Aorta (tissue), 5 donors: ENCODE measurements around the gene CDH15. TPM values are rescaled to one million over a fixed set of nuclear protein-coding genes. Genes with fewer than 3 reads are reported as not detected.

Experiments
- ATAC-seq: fragments of 200-7000 bp; cut with Tn5 transposase; one replicate; pipeline ENCODE4 v1.9.1; 2022; ENCODE audit warnings: moderate library complexity; ENCODE audit not compliant: low FRiP score
- DNase-seq, 2 donors: peaks; one replicate each; pipeline ENCODE4 v3.0.0-alpha.2; 2020
- H3K27ac ChIP-seq, 2 donors: one replicate each; pipeline ENCODE4 v1.5.1; 2013; ENCODE audit warnings: low read length in 2 of 2, mild to moderate bottlenecking in 2 of 2, moderate library complexity in 2 of 2, control low read depth in 1 of 2, inconsistent platforms in 1 of 2, low read depth in 1 of 2
- H3K27me3 ChIP-seq, 2 donors: one replicate each; pipeline ENCODE4 v1.6.1; 2013; ENCODE audit warnings: control low read depth in 1 of 2, low read length in 1 of 2, mild to moderate bottlenecking in 1 of 2, moderate library complexity in 1 of 2; ENCODE audit not compliant: insufficient read depth in 2 of 2, control insufficient read depth in 1 of 2
- H3K36me3 ChIP-seq, 2 donors: one replicate each; pipeline ENCODE4 v1.6.1; 2013; ENCODE audit warnings: control low read depth in 1 of 2, low read length in 1 of 2, mild to moderate bottlenecking in 1 of 2; ENCODE audit not compliant: insufficient read depth in 2 of 2, control insufficient read depth in 1 of 2
- H3K4me1 ChIP-seq, 2 donors: one replicate each; pipeline ENCODE4 v1.6.1; 2013; ENCODE audit warnings: low read length in 2 of 2, control low read depth in 1 of 2, mild to moderate bottlenecking in 1 of 2, moderate library complexity in 1 of 2; ENCODE audit not compliant: insufficient read depth in 2 of 2, control insufficient read depth in 1 of 2
- H3K4me3 ChIP-seq, 2 donors: one replicate each; pipeline ENCODE4 v1.5.1; 2013; ENCODE audit warnings: low read length in 2 of 2, control low read depth in 1 of 2, mild to moderate bottlenecking in 1 of 2
- H3K9me3 ChIP-seq: one replicate; pipeline ENCODE4 v1.6.1; 2013; ENCODE audit warnings: mild to moderate bottlenecking, low read length; ENCODE audit not compliant: control insufficient read depth
- WGBS, 2 donors: extraction: QIAGEN DNeasy Blood & Tissue Kit; methylation state at CpG; one replicate each; pipeline ENCODE4 v1.1.7; 2013; 5-methylcytosine and 5-hydroxymethylcytosine counted together
- intact Hi-C, 2 donors: fragments of 100-400 bp; cut with DNase I; formaldehyde crosslinking; loops; one replicate each; pipeline versions ENCODE4 v1.14.2 to v1.15.0; 2022
- polyA plus RNA-seq, 2 donors: library from polyadenylated mRNA; stranded (reverse); fragments of 200-250 nt; gene quantifications; one replicate each; pipeline ENCODE4 v1.2.3, GENCODE V29; 2013
- total RNA-seq, 2 donors: library from RNA; stranded (reverse); fragmentation: NEBNext Ultra II Directional; extraction: Animal tissue kit (Norgen Biotek cat#: 25700); gene quantifications; one replicate each; pipeline ENCODE4 v1.2.1, GENCODE V29; 2021
- donor health status: healthy with polysubstance abuse.
- donor health status: Bipolar disorder and iron deficiency.
- donor health status: DM: no; HTN: no; CAD: no.
- donor health status: DM: no; HTN: no; CAD: no.
- donor health status: DM: yes; HTN: yes; CAD: no.

CDH15 gene
- total and polyA plus RNA-seq, 4 donors: 0.08 to 0.21 TPM; not detected in 2

DNA sequence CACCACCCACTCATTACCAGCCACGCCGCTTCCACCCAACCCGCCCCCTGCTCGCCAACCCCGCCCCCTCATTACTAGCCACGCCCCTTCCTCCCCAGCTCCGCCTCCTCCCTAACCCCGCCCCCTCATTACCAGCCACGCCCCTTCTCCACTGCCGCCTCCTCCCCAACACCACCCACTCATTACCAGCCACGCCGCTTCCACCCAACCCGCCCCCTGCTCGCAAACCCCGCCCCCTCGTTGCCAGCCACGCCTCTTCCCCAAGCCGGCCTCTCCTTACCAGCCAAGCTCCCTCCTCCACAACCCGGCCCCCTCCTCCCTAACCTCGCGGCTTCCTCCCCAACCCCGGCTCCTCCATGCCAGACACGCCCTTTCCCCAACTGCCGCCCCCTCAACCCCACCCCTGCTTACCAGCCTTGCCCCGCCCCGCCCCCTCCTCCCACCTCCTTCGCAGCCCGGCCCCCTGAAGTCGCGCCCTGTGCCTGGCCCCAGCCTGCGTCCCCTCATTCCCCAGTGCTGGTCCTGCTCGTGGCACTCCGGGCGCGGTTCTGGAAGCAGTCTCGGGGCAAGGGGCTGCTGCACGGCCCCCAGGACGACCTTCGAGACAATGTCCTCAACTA lies 21.5 kb downstream of the CDH15 start:
- Histone ChIP-seq H3K27ac (no peak overlapping the region), H3K36me3 (no peaks in the 10 kb centered on the region), H3K9me3 (no peaks in the 10 kb centered on the region), H3K4me3 (no peak overlapping the region), H3K27me3 (no peaks in the 10 kb centered on the region), H3K4me1 (no peaks in the 10 kb centered on the region)
- peak; percentile 85 to 88 for DNase-seq
- intact Hi-C loops: no loop called here
- peak; percentile 78 for ATAC-seq
- 7 to 10% methylated on average over 34 to 39 of the region's 39 CpGs for WGBS, 2 donors

DNA sequence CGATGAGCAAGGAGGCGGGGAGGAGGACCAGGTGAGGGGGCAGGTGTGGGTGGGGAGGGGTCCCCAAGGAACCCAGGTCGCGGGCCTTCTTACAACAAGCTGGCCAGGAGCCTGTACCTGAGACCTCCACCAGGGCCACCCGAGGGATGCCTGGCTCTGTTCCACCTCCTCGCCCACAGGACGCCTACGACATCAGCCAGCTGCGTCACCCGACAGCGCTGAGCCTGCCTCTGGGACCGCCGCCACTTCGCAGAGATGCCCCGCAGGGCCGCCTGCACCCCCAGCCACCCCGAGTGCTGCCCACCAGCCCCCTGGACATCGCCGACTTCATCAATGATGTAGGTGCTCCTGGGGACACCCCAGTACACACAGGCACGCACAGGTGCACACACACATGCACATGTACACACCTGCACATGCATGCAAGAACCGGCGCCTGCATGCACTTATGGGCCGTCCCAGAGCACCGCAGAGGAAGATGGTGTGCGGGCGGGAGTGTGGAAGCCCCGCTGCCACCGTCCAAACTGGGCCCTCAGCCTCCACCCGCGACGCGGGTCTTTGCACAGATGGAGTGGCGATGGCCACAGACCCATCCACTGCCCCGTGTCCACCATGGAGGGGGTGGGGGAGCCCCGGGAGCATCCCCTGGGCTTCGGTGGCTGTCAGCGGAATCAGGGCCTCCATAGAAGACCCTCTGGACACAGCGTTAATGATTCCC lies 22.2 kb downstream of the CDH15 start:
- WGBS, 2 donors: 63 to 73% methylated on average over 37 to 38 of the region's 38 CpGs
- H3K4me1 ChIP-seq: no peaks in the 10 kb centered on the region
- intact Hi-C loops: no loop called here
- no peak overlapping the region for H3K4me3 ChIP-seq
- H3K27ac ChIP-seq: no peak overlapping the region
- no peaks in the 10 kb centered on the region for H3K9me3 ChIP-seq
- peak; percentile 49 to 77 for DNase-seq
- no peaks in the 10 kb centered on the region for H3K36me3 ChIP-seq
- ATAC-seq: no peak
- H3K27me3 ChIP-seq: no peaks in the 10 kb centered on the region

DNA sequence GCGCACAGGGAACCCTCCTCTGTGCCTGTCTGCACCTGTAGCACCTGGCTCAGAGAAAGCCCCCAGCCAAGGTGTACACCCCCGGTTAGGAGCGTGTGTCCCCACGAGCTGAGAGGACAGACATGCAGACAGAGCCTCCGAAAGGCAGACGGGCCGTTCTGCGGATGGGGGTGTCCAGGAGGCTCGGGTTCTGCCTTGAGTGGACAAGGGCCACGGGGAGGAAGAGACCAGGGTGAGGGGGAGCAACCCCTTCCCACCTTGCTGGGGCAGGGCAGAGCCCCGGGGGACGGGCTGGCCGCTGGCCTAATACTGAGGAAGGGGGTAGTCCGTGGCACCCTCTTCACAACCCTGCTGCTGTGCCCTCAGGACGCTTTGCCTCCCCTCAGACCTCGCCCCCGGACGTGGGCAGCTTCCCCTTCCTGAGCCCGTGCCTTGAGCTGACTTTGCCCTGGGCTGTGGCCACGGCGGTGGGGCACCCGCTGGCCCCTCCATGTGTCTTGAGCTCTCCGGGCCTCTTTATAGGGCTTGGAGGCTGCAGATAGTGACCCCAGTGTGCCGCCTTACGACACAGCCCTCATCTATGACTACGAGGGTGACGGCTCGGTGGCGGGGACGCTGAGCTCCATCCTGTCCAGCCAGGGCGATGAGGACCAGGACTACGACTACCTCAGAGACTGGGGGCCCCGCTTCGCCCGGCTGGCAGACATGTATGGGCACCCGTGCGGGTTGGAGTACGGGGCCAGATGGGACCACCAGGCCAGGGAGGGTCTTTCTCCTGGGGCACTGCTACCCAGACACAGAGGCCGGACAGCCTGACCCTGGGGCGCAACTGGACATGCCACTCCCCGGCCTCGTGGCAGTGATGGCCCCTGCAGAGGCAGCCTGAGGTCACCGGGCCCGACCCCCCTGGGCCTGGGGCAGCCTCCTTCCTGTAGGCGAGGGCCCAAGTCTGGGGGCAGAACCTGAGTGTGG lies 23.1 kb downstream of the CDH15 start:
- 87 to 91% methylated on average over 45 of the region's 45 CpGs for WGBS, 2 donors
- DNase-seq (peak; percentile 49 to 73), ATAC-seq (no peak)
- H3K27ac ChIP-seq: no peak overlapping the region
- H3K9me3 ChIP-seq: no peaks in the 10 kb centered on the region
- intact Hi-C loops: no loop called here
- H3K27me3 ChIP-seq: no peaks in the 10 kb centered on the region
- H3K4me1 ChIP-seq: no peaks in the 10 kb centered on the region
- H3K36me3 ChIP-seq: no peaks in the 10 kb centered on the region
- H3K4me3 ChIP-seq: no peak overlapping the region

DNA sequence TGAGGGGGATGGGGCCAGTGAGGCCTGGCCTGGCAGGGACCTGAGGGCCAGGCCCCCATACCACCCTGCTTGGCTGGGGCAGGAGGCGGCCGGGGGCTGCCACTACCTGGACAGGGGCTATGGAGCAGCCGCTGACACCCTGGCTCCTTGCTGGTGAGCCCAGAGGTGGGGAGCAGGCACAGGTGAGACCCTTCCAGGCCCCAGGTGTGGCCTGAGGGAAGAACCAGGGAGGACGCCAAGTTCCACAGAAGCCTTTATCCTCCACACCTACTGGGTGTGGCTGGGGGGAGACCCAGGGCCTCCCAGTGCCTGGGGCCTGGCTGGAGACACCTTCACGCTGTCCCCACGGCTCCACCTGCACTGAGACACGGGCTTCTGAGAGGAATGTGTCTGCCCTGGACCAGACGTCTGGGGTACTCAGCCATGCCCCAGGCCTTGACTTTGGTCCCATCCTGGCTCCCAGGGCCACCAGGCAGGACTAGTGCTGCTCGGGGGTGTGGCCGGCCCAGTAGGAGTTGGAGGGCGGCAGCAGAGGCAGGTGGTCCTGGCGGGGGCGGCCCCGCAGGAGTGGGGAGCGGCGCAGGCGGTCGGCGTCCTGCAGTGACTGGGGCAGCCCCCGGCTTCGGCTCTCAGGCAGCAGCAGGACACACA lies 24.1 kb downstream of the CDH15 start:
- no peaks in the 10 kb centered on the region for H3K9me3 ChIP-seq
- no peaks in the 10 kb centered on the region for H3K4me1 ChIP-seq
- H3K4me3 ChIP-seq: no peak overlapping the region
- intact Hi-C loops: no loop called here
- H3K27me3 ChIP-seq: no peaks in the 10 kb centered on the region
- ATAC-seq (no peak), DNase-seq (peak; percentile 42 to 72)
- whole genome bisulfite sequencing, 2 donors: 84 to 91% methylated on average over 21 of the region's 21 CpGs
- no peak overlapping the region for H3K27ac ChIP-seq
- no peaks in the 10 kb centered on the region for H3K36me3 ChIP-seq

DNA sequence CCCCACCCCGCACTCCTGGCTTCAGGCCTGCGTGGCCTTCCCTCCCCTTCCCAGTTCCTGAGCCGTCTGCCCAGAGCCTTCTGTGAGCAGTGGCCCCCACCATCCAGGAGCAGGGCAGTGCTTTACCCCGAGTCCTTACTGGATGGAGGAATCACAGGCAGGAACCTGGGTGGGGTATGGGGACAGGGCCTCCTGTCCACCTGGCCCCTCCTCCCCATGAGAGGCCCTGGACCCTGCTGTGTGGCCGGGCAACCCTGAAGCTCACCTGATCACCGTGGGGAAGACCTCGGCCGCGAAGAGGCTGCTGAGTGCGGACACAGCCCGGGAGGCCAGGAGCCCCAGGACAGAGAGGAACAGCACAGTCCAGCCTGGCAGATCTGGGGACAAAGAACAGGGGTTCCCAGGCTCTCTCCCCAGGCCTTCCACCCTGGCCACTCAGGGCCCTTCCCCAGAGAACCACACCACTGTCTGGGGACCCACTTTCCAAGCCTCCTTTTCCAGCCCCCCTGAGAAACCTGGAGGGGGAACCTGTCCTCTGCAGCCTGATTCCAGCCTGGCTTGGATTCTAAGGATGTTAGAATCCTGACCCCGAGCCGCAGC lies 25.6 kb downstream of the CDH15 start:
- no peaks in the 10 kb centered on the region for H3K27me3 ChIP-seq
- H3K27ac ChIP-seq: no peak overlapping the region
- no peak for ATAC-seq
- H3K36me3 ChIP-seq: no peaks in the 10 kb centered on the region
- no peaks in the 10 kb centered on the region for H3K4me1 ChIP-seq
- H3K9me3 ChIP-seq: no peaks in the 10 kb centered on the region
- H3K4me3 ChIP-seq: no peak overlapping the region
- intact Hi-C loops: no loop called here
- DNase-seq: peak in 1 of 2 donors; percentile 41
- 85 to 86% methylated on average over 13 of the region's 13 CpGs for WGBS, 2 donors

DNA sequence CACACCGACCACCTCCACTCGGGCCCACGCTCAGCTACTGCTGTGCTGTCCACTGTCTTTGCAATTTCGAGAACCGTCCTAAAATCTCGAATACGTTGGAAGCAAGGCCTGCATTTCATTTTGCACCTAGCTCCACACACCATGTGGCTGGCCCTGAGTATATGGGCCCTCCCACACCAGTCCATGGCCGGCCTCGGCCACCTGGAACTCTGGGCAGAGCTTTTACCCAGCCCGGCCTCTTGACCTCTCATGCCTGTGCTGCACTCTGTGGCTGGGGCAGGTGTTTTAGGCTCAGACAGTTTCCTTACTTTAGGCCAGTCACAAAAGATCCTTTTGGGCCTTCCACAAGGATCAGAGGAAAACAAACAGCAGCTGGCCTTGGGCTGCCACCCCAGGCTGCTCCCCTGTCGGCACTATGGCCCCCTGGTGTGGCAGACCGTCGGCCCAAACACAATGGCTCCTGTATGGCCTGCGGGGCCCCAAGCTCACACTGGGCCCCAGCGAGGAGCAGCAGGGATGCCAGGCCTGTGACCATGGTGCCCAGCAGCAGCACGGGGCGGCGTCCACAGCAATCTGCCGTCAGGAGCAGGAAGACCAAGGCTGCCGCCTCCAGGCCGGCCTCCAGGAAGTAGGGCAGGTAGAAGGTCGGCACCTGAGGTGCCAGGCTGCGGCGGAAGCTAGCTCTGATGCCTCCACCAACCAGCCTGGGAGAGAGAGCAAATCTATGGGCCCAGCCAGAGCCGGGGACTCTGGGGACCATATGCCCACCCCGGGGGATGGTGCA lies 26.3 kb downstream of the CDH15 start:
- H3K27me3 ChIP-seq: no peaks in the 10 kb centered on the region
- H3K36me3 ChIP-seq: no peaks in the 10 kb centered on the region
- DNase-seq (peak; percentile 37 to 70), ATAC-seq (no peak)
- H3K4me1 ChIP-seq: no peaks in the 10 kb centered on the region
- intact Hi-C loops: no loop called here
- WGBS, 2 donors: 84 to 88% methylated on average over 26 of the region's 26 CpGs
- no peaks in the 10 kb centered on the region for H3K9me3 ChIP-seq
- no peak overlapping the region for H3K27ac ChIP-seq
- H3K4me3 ChIP-seq: no peak overlapping the region

DNA sequence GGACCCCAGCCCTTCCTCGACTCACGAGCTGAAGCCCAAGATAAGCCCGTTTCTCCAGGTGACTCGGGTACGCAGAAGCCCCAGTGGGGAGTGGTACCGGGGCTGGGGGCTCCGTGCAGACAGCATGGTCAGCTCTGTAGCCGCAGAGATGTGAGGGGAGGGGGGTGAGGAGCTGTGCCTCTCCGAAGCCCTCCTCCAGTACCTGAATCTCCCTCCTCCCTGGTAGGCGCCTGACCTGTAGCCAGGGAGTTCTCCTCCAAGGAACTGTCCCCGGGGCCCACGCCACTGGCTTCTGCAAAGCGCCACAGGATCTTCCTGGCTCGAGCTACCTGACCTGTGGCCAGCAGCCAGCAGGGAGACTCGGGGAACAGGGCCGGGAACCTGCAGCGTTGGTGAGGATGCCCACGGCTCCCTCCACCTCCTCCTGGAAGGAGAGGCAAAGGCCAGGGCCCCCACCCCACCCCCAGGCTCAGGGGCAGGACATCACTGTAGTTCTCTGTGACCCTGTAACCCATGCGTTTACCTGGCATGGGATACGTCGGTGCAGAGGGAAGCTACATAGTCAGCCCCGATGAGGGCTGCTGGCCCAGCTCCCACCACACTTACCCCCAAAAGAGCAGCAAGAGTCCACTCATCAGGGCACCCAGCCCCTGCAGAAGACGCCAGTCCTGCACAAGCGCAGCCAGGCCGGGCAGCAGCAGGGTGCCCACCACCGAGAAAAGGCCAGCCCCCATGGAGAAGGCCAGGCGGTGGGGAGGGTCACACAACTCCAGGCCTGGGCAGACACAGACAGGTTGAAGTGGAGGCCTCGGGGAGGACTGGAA lies 27.1 kb downstream of the CDH15 start:
- Histone ChIP-seq H3K36me3 (no peaks in the 10 kb centered on the region), H3K4me3 (no peak overlapping the region), H3K4me1 (no peaks in the 10 kb centered on the region), H3K27me3 (no peaks in the 10 kb centered on the region), H3K27ac (no peak overlapping the region), H3K9me3 (no peaks in the 10 kb centered on the region)
- peak in 1 of 2 donors; percentile 37 for DNase-seq
- intact Hi-C loops: no loop called here
- WGBS, 2 donors: 82 to 87% methylated on average over 28 of the region's 28 CpGs
- no peak for ATAC-seq
